KBM-7 (cell line): ENCODE measurements around the gene CDK14.

ENCODE experiments used
- DNase-seq: peaks from one replicate; pipeline ENCODE4 v3.0.0-alpha.2; 2015
- in situ Hi-C: fragments of 300-500 bp; cut with MboI; formaldehyde crosslinking; loops from 2 replicates; pipeline ENCODE4 v1.14.3; 2020; ENCODE audit warnings: low sequenced_read_pairs, low pct_unique_long_range_greater_than_20kb, mixed read lengths

Gene CDK14

DNA sequence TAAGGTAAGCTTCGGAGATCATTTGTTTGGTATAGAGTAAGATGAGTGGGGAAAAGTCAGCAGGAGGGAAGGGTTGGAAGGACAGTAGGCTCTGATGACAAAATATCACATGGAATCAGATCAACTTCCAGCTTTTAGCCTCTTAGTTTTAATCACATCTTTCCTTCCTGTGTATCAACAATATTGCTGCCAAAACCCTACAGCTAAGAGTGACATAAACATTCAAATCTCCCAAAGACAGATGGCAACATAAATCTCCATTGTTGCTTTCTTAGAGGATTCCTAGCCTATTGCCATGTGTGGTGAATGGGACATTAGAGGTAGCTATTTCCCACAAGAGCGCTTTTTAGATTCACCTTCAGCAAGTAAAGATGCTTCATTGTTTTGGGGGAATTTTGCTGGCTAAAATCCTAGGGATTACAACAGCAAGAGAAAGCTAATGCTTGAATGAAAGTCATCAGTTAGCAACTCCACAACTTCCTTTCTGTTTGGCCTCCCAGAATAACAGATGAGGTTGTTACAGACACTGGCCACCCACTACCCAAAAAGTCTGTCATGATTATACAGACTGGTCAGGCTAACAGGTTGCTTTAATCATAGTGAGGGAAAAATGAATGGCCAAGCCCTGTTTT is 632.9 kb downstream of the CDK14 start:
- in situ Hi-C loops: no loop called here

DNA sequence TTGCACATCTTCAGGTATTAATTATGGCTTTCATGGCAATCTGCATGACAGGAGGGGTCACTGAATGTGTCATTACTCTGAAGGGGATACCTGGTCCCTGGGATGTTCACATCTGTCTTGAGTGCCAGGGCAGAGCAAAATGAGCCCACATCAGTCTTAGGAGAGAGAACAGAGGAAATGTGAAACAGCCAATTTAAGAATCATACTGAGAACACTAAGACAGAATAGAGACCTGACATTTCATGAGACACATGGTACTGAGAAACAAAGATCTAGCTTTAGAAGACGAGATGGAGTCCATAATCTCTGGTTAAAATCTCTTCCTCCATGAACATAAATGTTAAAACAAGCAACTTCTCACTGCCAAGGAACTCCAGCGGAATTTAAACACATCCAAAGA is 634.0 kb downstream of the CDK14 start:
- in situ Hi-C loops: no loop called here
- no peak for DNase-seq

More for the DNA sequence above, 632.9 kb downstream of the CDK14 start:
- no peak for DNase-seq

DNA sequence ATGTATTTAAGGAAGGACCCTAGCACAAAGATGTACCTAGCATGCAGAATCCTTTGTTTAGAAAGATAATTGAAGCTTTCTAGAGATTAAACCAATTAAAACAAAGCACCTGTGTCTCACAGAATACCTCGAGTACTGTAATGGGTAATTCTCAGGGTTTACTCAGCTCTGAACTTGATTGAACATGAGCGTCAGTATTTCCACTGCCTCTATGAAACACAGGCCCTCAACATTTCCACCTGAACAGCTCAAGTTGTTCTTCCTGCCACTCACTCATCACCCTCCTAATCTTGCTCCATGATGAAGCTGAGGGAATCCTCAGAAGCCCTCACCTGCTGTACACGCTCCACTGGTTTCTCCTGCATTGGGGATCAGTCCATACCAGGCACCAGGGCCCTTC is 634.4 kb downstream of the CDK14 start:
- no peak for DNase-seq
- in situ Hi-C loops: no loop called here

DNA sequence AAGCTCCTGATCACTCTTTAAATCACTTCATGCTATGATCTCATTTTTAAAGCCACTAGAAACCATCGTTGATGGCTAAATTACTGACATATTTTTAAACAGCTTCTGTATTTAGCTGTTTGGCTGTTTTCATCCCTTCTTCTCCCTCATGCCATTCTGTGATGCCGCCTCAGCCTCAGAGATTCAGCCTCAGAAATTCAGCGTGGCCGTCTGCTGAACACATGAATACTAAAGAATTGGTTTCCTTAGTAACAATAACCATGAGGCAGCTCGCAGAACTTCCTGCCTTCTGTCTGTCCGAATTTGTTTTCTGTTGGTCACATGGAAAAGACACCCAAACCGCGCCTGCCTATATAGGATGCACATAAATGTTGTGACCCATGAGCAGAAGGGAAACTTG is 637.1 kb downstream of the CDK14 start:
- in situ Hi-C loops: no loop called here
- no peak for DNase-seq

DNA sequence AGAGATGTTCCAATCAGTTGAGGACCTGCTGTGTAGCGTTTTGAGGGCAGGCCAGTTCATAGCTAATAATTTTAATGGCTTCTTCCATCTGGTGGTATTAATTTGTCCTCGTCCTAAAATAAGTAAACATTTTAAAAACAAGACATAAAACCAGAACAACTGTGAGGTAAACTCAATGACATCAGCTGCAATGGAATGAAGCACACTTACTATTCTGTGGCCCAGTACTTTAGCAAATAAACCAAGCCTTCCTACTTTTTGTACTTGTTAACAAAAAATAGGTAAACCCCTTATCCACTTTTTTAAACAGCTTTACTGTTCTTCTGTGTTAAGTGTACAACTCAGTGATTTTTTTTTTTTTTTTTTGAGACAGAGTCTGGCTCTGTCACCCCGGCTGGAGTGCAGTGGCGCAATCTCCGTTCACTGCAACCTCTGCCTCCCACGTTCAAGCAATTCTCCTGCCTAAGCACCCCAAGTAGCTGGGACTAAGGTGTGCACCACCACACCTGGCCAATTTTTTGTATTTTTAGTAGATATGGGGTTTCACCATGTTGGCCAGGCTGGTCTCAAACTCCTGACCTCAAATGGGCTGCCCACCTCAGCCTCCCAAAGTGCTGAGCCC is 639.2 kb downstream of the CDK14 start:
- no peak for DNase-seq
- in situ Hi-C loops: no loop called here

DNA sequence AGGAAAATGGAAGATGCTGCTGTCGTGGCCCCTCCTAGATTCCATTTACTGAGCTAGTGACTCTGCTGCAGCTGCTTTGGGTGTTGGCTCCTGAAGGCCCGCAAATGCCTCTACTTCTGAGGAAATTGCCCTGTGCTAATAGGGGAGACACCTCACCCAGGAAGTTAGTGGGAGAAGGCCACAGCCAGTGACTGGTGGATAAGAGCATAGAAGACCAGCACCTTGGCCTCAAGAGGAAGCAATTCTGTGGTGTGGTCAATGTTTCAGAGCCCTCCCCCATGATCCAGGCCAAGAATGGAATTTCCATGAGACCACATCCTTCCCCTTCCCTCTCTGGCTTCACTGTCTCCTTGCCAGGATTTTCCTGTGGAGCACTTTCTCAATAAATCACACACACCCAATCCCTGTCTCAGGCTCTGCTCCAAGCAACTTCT is 643.1 kb downstream of the CDK14 start:
- peak; percentile 35 for DNase-seq
- in situ Hi-C loops: no loop called here

DNA sequence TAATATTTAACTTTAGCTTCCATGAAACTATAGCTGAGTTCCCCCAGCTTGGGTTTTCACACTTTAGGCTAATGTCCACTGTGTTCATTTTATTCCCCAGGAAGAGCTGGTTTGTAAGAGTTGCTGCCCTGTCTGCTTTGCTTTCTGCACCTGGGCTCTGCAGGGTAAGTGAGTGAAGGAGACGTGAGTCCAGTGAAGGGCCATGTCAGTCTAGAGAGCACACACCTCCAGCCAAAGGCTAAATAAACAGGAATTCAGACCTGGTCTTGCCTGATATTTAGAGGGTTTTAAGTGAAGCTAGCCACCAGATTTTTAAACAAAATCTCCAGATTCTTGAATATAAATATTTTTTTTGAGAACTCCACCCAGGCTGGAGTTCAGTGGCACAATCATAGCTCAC is 643.7 kb downstream of the CDK14 start:
- in situ Hi-C loops: no loop called here
- DNase-seq: no peak

DNA sequence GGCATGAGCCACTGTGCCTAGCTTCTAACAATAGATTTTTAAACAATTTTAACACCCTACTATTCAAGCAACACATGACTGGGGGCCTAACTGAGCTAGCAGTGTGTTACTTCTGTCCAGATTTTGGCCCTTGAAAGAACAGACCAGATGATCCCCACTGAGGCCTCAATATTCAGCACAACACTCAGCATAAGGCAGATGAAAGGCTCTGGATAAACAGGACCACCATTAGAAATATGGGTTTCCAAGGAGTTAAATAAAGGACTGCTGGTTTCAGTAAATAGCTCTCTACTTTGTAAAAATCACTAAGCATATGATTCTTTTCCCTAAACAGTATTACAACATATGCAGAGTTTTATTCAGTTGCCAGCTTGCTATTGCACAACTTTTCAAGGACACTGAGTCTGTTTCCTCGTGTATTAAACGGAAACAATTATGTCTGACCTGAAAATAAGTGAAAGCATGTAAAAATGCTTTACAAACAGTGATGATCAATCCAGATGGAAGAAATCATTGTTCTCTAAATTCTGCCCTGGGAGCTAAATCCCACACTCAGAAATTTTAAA is 644.3 kb downstream of the CDK14 start:
- no peak for DNase-seq
- in situ Hi-C loops: no loop called here

DNA sequence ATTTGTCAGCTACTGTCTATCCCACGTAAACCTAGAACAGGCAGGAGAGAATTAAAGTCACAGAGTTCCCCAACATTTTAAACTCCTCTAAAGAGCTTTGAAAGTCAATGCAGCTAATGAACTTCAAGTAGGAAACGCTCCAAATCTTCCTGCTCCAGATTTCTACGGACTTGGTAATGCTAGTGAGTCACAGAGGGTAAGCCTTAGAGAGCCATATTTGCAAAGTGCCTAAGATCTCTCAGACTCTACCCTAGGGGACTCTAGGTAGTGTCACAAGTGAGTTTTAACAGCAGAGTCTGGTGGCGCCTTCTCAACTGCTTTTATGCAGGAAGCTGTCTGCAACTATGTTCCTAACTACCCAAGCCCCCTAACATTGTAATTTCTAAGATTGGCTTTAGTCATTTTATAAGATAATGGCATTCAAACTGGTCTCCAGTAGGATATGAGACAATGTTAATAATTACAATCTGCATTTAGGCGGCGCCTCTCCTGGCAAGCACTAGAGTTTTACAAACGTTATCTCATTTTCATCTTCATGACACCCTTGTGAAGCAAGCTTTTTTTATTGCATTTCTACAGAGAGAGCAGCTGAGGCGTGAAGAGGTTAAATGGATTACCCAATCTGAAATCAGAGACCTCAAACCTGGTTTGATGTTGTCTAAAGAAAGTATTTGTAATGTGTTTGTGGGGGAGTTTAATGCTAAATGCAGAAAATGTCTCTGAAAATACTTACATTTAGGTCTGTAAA is 646.1 kb downstream of the CDK14 start:
- in situ Hi-C loops: no loop called here
- DNase-seq: no peak

DNA sequence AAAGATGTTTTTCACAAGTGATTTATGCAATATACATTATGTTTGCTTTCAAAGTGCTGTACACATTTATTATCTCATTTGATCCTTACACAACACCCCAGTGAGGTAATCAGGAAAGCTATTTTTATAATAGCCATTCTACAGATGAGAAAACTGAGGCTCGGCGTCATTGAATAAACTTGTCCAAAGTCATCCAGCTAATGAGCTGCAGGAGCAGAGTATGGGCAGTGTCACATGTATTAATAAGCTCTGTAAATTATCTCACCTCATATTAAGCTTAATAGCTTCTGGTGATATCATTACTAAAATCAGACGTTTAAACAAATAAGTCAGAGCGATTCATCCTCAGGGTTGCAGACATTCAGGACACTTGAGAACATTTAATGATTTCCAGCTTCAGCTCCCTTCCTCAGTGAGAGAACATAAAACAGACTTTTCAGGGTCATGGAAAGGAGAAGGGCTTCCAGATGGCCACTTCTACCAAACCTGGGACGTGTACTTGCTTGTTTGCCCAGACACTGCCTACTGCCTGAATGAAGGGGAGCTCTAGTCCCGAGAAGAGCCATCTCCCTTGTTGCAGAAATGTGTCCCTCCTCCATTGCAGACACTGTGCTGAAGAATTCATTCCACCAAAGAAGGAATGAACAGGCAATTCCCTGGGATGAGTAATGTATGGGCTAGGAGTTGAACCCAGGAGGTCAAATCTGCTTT is 647.6 kb downstream of the CDK14 start:
- DNase-seq: no peak
- in situ Hi-C loops: no loop called here

DNA sequence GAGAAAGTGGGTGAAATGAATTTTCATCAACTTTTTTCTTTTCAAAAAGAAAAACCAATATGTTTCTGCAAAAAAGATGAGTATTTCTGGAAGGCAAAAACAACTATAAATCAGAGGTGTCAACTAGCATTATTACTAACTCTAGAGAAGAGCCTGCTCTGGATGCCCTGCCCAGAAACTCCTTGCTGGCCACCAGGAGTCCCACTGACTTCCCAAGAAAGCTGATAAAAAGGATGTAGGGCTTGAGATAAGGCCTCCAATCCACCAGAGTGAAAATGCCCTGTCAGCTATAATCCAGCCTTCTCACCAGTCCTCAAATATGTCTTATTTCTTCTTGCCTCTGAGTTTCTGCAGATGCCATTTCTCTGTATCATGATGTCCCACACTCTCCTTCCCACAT is 651.4 kb downstream of the CDK14 start:
- in situ Hi-C loops: no loop called here
- no peak for DNase-seq

DNA sequence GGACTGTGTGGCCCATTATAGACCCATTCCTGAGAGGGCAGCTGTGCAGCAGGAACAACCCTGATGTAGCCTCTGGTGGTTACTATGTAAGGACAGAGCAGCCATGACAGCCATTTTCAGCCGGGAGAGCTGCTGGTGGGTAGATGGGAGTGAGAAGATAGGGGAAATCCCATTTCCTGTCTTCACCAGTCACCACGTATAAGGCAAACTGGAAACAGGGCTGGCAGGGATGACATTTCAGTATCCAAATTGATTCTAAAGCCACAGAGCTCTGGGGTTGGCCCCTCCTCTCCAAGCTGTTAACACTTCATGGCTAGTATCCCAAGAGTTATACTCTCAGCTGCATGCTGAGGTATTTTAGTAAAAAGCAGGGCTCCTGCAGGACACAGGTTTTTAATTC is 652.9 kb downstream of the CDK14 start:
- DNase-seq: no peak
- in situ Hi-C loops: no loop called here

DNA sequence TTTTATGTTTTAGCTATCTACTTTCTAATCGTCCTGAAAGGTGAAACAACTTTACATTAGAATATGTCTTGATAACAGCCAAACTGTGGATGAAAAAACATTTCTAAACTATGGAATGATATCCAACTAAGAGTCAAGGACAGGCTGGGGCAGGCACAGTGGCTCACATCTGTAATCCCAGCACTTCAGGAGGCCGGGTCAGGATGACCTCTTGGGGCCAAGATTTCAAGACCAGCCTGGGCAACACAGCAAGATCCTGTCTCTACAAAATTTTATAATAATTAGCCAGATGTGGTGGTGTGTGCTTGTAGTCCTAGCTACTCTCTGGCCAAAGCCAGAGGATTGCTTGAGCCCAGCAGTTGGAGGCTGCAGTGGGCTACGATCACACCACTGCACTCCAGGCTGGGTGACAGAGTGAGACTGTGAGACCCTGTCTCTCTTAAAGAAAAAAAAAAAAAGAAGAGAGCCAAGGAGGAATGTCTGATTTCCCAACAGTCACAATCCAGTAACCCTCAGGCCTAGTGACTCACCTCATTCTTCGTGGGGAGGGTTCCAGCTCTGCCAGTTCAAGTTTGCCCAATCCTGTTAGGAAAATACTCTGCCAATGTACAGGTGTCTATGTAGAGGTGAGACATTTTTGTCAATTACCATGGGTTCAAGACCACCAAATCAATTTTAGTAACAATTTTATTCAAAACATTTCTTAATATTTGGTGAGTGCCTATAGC is 653.5 kb downstream of the CDK14 start:
- DNase-seq: no peak
- in situ Hi-C loops: no loop called here

DNA sequence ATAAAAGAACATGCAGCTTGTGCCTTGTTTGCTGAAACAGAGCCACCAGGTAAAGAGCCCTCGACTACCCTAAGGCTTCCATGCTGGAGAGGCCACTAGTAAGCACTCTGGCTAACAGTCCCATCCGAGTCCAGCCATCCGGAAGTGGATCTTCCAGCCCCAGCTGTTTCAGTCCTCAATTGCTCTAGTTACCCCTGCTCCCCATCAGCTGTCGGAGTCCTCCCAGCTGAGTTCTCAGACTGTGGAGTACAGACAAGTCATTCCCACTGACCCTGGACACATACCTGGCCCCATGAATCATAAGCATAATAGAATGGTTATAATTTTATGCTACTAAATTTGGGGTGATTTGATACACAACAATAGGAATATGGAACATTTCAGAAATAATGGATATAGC is 654.6 kb downstream of the CDK14 start:
- in situ Hi-C loops: no loop called here
- DNase-seq: no peak

DNA sequence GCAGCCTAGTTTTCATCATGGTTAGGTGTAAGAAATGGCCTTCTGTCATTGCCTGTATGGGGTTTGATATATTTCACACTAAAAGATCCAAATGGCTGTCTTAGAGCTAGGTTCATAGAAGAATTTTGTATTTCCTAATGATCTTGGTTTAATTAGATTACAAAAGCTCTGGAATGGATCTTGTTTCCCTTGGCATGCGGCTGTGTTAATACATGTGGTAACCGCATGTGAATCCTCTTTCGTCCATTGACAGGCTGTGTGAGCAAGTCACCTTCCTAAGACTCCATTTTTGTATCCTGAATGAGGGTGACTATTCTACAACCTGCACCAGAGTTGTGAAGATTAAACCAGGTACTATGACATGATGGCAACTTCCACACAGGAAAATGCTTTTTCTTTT is 655.8 kb downstream of the CDK14 start:
- in situ Hi-C loops: no loop called here
- DNase-seq: no peak
